ENCODE results near the gene ADAM23.

Gene ADAM23

GRCh38 chr2:206443735-206444527, 599 bp downstream of the ADAM23 start:
- DNase-seq (ENCODE audit: low spot score), result peak; percentile 28

DNA sequence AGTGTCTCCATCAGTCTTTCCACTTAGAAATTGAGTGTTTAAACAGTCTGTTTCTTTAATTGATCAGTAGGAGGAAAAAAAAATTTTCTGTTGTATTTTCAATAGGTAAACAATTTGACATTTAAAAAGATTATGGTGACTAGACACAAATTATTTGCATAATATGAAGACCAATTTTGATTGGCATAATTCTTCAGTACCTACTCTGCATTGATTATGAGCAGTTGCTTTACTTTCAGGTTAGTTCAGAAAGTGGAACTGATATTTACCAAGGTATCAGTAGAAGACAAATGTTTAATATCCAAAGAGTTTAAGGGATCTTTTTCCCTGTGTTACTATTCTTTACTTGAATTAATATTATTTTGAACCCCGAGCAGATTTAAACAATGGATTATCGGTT, 2.6 kb downstream of the ADAM23 start:
- no peak for DNase-seq (ENCODE audit: low spot score)

DNA sequence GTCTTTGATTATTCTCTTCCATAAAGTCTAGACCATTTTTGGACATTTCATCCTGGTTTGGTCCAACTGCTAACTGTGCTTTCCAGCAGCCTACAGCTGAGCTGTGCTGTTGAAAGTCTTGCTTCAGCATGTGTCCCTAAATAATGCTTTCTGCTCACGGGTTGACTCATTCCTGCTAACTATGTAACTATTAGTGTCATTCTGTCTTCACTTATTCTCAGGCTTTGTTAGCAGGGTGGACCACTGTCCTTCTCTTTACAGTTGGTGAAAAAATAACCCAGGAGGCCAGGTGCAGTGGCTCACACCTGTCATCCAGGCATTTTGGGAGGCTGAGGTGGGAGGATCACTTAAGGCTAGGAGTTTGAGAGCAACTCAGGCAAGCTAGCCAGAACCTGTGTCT, 8.9 kb downstream of the ADAM23 start:
- no peak for DNase-seq (ENCODE audit: low spot score)

DNA sequence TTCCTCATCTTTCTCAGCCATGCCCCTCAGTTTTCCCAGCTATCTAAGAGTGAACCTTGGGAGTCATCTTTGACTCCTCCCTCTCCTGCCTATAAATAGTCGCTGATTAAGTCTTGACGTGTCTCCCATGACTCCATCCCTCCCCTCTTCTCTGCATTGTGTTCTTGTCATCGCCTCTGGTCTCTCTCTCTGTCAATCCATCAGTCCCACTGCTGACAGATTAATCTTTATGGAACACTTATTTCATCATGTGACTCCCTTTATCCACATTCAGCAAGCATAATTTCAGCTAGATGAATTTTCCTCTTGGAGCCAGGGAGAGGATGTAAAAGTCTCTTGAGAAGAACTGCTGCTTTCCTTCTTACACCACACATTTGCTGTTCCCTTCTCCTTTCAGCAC, 9.4 kb downstream of the ADAM23 start:
- no peak for DNase-seq (ENCODE audit: low spot score)

DNA sequence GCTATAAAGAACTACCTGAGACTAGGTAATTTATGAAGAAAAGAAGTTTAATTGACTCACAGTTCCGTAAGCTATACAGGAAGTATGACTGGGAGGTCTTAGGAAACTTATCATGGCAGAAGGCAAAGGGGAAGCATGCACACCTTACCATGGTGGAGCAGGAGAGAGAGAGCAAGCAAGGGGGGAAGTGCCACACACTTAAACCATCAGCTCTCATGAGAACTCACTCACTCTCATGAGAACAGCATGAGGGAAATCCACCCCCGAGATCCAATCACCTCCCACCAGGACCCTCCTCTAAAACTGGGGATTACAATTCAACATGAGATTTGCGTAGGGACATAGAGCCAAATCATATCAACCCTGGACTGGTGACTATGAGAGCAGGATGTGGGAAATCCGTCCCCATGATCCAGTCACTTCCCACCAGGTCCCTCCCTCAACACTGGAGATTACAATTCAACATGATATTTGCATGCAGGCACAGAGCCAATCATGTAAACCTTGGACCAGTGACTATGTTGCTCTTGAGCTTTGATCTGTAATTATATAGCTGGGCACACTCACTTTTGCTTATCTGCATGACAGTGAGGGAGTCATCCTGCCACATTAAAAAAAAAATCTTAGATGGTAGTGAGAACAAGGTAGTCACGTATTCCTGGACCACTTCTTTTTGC, 12.9 kb downstream of the ADAM23 start:
- no peak for DNase-seq (ENCODE audit: low spot score)

DNA sequence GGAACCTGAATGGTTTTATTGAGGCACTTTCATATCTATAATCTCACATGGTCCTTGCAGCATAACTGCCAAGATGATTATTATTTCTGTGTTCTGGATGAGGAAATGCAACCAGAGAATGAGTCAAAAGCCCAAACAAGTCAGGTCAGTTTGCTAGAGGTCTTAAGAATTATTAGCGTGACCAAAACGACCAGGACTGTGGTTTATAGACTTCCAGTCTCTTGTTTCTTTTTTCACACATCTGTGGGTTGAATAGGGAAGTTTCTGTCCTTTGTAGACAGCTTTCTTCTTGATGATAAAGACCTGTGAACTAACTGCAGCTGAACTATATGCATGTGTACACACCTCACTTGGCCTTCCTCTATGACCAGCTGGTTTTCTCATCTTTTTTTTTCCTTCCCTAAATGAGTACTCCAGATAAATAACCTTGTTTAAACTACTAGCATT, 13.9 kb downstream of the ADAM23 start:
- peak; percentile 16 for DNase-seq (ENCODE audit: low spot score)

DNA sequence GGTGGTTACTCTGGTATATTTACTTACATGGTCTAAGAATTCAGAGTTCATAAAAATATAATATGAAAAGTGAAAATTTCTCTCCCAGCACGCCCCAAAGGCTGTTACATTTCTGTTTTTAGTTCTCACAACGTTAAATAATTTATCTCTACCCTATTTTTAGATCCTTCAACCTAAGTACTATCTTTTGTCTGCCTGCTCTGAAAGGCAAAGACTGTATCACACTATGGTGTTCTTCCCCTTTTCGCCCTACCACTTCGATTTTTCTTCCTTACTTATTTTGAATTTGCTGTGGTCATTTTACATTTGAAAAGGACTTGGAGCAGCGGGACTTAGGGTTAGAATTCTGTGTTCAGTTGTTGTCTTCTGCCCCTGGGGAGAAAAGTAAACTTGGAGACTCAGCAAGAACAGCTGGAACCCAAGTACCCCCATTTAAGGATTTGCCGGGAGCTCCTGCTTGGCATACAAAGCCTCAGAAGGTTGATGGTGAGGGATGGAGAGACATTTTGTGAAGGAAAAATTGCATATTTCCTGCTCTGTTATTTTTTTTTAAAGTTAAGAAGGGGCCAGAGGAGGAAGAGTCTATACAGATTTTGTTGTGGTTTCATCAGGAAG, 19.0 kb downstream of the ADAM23 start:
- no peak for DNase-seq (ENCODE audit: low spot score)

GRCh38 chr2:206463685-206464084, 20.4 kb downstream of the ADAM23 start:
- DNase-seq (ENCODE audit: low spot score), result no peak

GRCh38 chr2:206464597-206464996, 21.3 kb downstream of the ADAM23 start:
- DNase-seq (ENCODE audit: low spot score), result no peak

GRCh38 chr2:206471524-206472062, 28.3 kb downstream of the ADAM23 start:
- DNase-seq (ENCODE audit: low spot score), result no peak

- DNase-seq (ENCODE audit: low spot score), result no peak
Measured at GRCh38 chr2:206472094-206472493, 28.8 kb downstream of the ADAM23 start.

GRCh38 chr2:206474099-206474498, 30.8 kb downstream of the ADAM23 start:
- no peak for DNase-seq (ENCODE audit: low spot score)

DNA sequence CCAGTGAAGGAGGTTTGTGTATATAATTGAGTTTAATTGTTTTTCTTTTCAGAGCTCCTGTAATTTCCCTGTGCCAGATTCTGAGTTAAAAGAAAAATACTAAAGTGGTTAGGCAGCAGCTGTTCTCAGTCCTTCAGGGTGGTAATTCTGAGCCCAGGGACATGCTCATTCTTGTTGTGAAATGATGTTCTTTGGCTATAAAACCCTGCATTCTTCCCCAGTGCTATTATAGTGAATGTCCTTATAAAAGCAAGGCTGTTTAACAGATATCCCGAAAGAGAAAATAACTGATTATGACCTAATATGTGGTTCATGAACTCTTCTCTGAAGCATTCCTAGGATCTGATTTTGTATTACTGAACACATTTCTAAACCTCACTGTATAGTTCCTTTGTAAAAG, 34.0 kb downstream of the ADAM23 start:
- no peak for DNase-seq (ENCODE audit: low spot score)

- no peak for DNase-seq (ENCODE audit: low spot score)
Measured at GRCh38 chr2:206478340-206478739, 35.0 kb downstream of the ADAM23 start.

- DNase-seq (ENCODE audit: low spot score), result no peak
Measured at GRCh38 chr2:206480161-206480560, 36.8 kb downstream of the ADAM23 start.

GRCh38 chr2:206480620-206481019, 37.3 kb downstream of the ADAM23 start:
- no peak for DNase-seq (ENCODE audit: low spot score)

- DNase-seq (ENCODE audit: low spot score), result no peak
Measured at GRCh38 chr2:206481056-206481455, 37.7 kb downstream of the ADAM23 start.

- no peak for DNase-seq (ENCODE audit: low spot score)
Measured at GRCh38 chr2:206482123-206482522, 38.8 kb downstream of the ADAM23 start.

DNA sequence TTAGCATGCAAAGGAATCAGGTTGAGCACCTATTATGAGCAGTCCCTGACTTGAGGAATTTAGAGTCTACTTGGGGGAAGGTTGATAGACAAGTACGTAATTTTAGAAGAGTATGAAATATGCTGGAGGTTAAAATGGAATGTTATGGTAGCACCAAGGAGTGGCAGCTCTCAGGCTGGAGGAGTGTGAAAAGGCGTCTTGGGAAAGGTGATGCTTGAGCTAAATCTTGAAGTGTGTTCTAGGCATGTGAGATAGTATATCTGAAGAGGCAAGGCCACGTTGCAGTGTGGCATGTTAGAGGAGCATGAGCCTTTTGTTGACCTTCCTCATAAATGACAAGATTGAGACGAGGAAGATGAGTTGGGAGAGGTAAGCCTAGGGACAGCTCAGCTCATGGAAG, 39.3 kb downstream of the ADAM23 start:
- DNase-seq (ENCODE audit: low spot score), result no peak

DNA sequence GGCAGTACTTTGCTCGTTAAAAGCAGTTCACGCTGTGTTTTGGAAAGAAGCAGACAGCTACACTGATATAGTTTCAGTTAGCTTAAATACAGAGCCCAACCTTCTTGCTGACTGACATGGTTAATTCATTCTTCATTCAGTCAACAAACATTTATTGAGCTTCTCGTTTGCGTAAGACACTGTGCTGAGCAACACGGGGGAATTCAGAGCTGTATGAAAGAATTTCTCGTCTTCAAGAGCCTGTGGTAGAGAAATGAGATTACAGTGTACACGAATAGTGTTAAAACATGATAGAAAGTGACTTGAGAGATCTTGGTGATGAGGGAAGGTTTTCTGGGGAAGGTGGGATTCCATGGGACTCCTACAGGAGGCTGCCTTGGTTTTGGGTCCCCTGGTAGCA, 44.7 kb downstream of the ADAM23 start:
- DNase-seq (ENCODE audit: low spot score), result no peak

- DNase-seq (ENCODE audit: low spot score), result no peak
Measured at GRCh38 chr2:206488623-206489022, 45.3 kb downstream of the ADAM23 start.

GRCh38 chr2:206494061-206494460, 50.7 kb downstream of the ADAM23 start:
- no peak for DNase-seq (ENCODE audit: low spot score)

- DNase-seq (ENCODE audit: low spot score), result peak; percentile 35
Measured at GRCh38 chr2:206502729-206503128, 59.4 kb downstream of the ADAM23 start.

Data from NAMALWA (cell line).